Measurements from ENCODE around the gene SAMD13.

GRCh38 chr1:84376000-84376910, 74.7 kb downstream of the SAMD13 start:
- TF ChIP-seq POLR2A (IDR thresholded peaks at IDR 0.05; ENCODE audit: low read depth) (no peak), CTCF (IDR thresholded peaks at IDR 0.05) (no peak), POLR2AphosphoS5 (IDR thresholded peaks at IDR 0.05) (no peak), EP300 (IDR thresholded peaks at IDR 0.05) (no peak)
